ENCODE results near the gene DNAJC3. TPM values are rescaled to one million over a fixed set of nuclear protein-coding genes. Genes with fewer than 3 reads are reported as not detected.
A peak's percentile ranks its signal among the peaks of the same experiment; 100 is the strongest.

The DNAJC3 gene
- total RNA-seq, 1 experiment from 2014 or later: 21.2 TPM

DNA sequence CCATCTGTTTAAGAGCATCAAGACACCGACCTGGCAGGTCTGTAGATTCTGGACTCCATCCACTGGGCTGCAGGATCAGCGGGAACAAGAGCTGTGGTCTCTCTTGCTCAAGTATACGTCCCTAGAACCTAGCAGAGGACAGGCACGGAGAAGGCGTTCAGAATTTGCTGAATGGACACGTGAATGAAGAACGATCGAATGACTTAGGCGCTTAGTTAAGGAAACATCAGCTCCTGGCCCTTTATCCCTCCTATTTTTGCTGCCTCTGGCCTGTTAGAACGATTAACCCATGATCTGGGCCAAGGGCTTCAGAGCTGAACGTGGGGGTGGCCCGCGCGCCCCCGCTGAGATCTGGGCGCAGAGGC, 33.4 kb upstream of the DNAJC3 start:
- H4K5ac ChIP-seq (ENCODE audit: insufficient read length, low read depth, low read length): no peak overlapping the region
- peak overlapping the region; percentile 22 for H2BK12ac ChIP-seq (ENCODE audit: insufficient read length, low read depth, low read length)
- peak overlapping the region; percentile 32 for H3K18ac ChIP-seq (ENCODE audit: insufficient read length, low read depth, low read length)
- no peak overlapping the region for H2BK5ac ChIP-seq (ENCODE audit: insufficient read length, low read length)
- peak; percentile 34 for DNase-seq
- H3K27ac ChIP-seq (ENCODE audit: insufficient read length, low read depth, low read length): no peak overlapping the region
- Mint-ChIP-seq H3K4me3 (peak overlapping the region; percentile 81 to 92), H3K36me3 (ENCODE audit: insufficient read depth in 1 of 3, low read depth in 3 of 3) (peaks cover 14 to 22% (median 22%) of the 10 kb centered on the region in 3 experiments), H3K4me1 (peaks cover 17 to 21% of the 10 kb centered on the region in 2 experiments), H3K27me3 (ENCODE audit: low read depth) (peaks cover 9% of the 10 kb centered on the region), H3K27ac (peak overlapping the region in 1 of 3 experiments; percentile 42; a peak in 2 of 7 replicates), H3K9me3 (no peaks in the 10 kb centered on the region)
- H3K9ac ChIP-seq (ENCODE audit: extremely low read depth, insufficient read length, low read length): peak overlapping the region; percentile 56
- no CpG with 5 or more reads among the region's 16 CpGs for WGBS (ENCODE audit: extremely low coverage, insufficient read length, low lambda C conversion rate)
- H3K4me1 ChIP-seq (ENCODE audit: insufficient read depth, low read length): peaks cover 2% of the 10 kb centered on the region; the same call in 1 of the 2 replicates
- H3K79me2 ChIP-seq (ENCODE audit: insufficient read depth, low read length): peaks cover 2% of the 10 kb centered on the region; the same call in 1 of the 2 replicates
- no peak overlapping the region for H2BK15ac ChIP-seq (ENCODE audit: low read depth, low read length)
- no peaks in the 10 kb centered on the region for H4K20me1 ChIP-seq (ENCODE audit: control insufficient read depth, insufficient read depth, insufficient read length)
- H4K91ac ChIP-seq (ENCODE audit: insufficient read length, low read depth, low read length): no peak overlapping the region
- no peak overlapping the region for H2AK5ac ChIP-seq (ENCODE audit: insufficient read length, low read length)
- H2BK120ac ChIP-seq (ENCODE audit: low read depth, low read length, poor library complexity, severe bottlenecking): no peak overlapping the region
- H3K23me2 ChIP-seq (ENCODE audit: insufficient read length, low read depth, low read length, poor library complexity, severe bottlenecking): peaks cover 9% of the 10 kb centered on the region
- no peaks in the 10 kb centered on the region for H3K9me3 ChIP-seq (ENCODE audit: control insufficient read depth, low read depth, low read length)
- TF ChIP-seq, protein P1, sequence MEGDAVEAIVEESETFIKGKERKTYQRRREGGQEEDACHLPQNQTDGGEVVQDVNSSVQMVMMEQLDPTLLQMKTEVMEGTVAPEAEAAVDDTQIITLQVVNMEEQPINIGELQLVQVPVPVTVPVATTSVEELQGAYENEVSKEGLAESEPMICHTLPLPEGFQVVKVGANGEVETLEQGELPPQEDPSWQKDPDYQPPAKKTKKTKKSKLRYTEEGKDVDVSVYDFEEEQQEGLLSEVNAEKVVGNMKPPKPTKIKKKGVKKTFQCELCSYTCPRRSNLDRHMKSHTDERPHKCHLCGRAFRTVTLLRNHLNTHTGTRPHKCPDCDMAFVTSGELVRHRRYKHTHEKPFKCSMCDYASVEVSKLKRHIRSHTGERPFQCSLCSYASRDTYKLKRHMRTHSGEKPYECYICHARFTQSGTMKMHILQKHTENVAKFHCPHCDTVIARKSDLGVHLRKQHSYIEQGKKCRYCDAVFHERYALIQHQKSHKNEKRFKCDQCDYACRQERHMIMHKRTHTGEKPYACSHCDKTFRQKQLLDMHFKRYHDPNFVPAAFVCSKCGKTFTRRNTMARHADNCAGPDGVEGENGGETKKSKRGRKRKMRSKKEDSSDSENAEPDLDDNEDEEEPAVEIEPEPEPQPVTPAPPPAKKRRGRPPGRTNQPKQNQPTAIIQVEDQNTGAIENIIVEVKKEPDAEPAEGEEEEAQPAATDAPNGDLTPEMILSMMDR (conservative IDR thresholded peaks at IDR 0.05): no peak
- peak overlapping the region; percentile 91 for H3K4me2 ChIP-seq (ENCODE audit: insufficient read depth, insufficient read length, low read length)
- H3K14ac ChIP-seq (ENCODE audit: insufficient read depth, low read length): peak overlapping the region; percentile 38; the same call in 1 of the 2 replicates
- H4K8ac ChIP-seq (replicated peaks; ENCODE audit: insufficient read length, low read depth, low read length): no peak overlapping the region
- no peaks in the 10 kb centered on the region for H3K79me1 ChIP-seq (ENCODE audit: insufficient read depth, low read depth, low read length, poor library complexity, severe bottlenecking)
- no peaks in the 10 kb centered on the region for H3K27me3 ChIP-seq (ENCODE audit: insufficient read depth, low read length)
- H2AFZ ChIP-seq (ENCODE audit: low read length): no peak overlapping the region
- no peak overlapping the region for H3T11ph ChIP-seq (ENCODE audit: low read length)
- no peak overlapping the region for H3K23ac ChIP-seq (ENCODE audit: insufficient read length, low read depth, low read length)
- no peak overlapping the region for H2BK20ac ChIP-seq (ENCODE audit: low read depth, low read length, poor library complexity, severe bottlenecking)
- no peak overlapping the region for H3K56ac ChIP-seq (ENCODE audit: insufficient read length, low read depth, low read length)
- H3K4ac ChIP-seq (ENCODE audit: low read depth, low read length): no peak overlapping the region

Data from H9 (cell line).